H1 (cell line): ENCODE data around the gene IFIT2. TPM values are rescaled to one million over a fixed set of nuclear protein-coding genes. Genes with fewer than 3 reads are reported as not detected.

ENCODE experiments used
- CTCF ChIA-PET: fragments of 300-600 bp; sonication (Branson Sonifier 250); formaldehyde crosslinking; loops from one replicate; lab custom pipeline; 2021; ENCODE audit not compliant: partially characterized antibody; lab: Charles Lee
- POLR2A ChIA-PET: fragments of 300-600 bp; sonication (Branson Sonifier 250); formaldehyde crosslinking; loops from one replicate; lab custom pipeline; 2021; ENCODE audit warnings: inconsistent platforms; ENCODE audit not compliant: partially characterized antibody; lab: Charles Lee
- DNase-seq, 2 experiments: peaks; one replicate each; pipeline versions ENCODE4 v3.0.0 to v3.0.0-alpha.2; 2010 to 2022; ENCODE audit warnings: low spot score in 2 of 2, low read depth in 1 of 2, mixed read lengths in 1 of 2
- FAIRE-seq: peaks from 2 replicates; lab custom pipeline; 2011; peaks lifted over from hg19 to GRCh38; lab: Jason Lieb, UNC
- H2AFZ ChIP-seq: 2 replicates; pipeline ENCODE4 v1.8.1; 2012; ENCODE audit warnings: low read length, inconsistent platforms
- H2AK5ac ChIP-seq: 2 replicates; pipeline ENCODE4 v1.6.1; 2013; ENCODE audit warnings: low read depth, low read length
- H2BK120ac ChIP-seq: replicated peaks from 2 replicates; pipeline ENCODE3; 2013; ENCODE audit warnings: low read depth, low read length, inconsistent platforms
- H2BK12ac ChIP-seq: 2 replicates; pipeline ENCODE4 v1.6.1; 2013; ENCODE audit warnings: low read depth, low read length
- H2BK15ac ChIP-seq: 2 replicates; pipeline ENCODE4 v1.6.1; 2013; ENCODE audit warnings: low read length
- H2BK20ac ChIP-seq: 2 replicates; pipeline ENCODE4 v1.6.1; 2013; ENCODE audit warnings: low read length
- H2BK5ac ChIP-seq: 2 replicates; pipeline ENCODE4 v1.6.1; 2013; ENCODE audit warnings: low read depth, low read length
- H3K14ac ChIP-seq: 2 replicates; pipeline ENCODE4 v1.6.1; 2013; ENCODE audit warnings: inconsistent platforms; ENCODE audit not compliant: insufficient read length
- H3K18ac ChIP-seq: 2 replicates; pipeline ENCODE4 v1.6.1; 2013; ENCODE audit warnings: low read length; ENCODE audit errors: extremely low read depth
- H3K23ac ChIP-seq: 2 replicates; pipeline ENCODE4 v1.6.1; 2013; ENCODE audit warnings: inconsistent platforms; ENCODE audit not compliant: insufficient read length
- H3K23me2 ChIP-seq: 2 replicates; pipeline ENCODE4 v1.6.1; 2013; ENCODE audit warnings: low read depth, low read length
- H3K27ac ChIP-seq: 2 replicates; pipeline ENCODE4 v1.6.1; 2011; ENCODE audit warnings: low read depth, low read length, inconsistent platforms
- H3K27me3 ChIP-seq, 4 experiments: replicated peaks in 1 of 4; 1 replicate in 1 of 4; 2 replicates in 3 of 4; pipeline versions ENCODE4 v1.6.1 to v1.8.1; 2011 to 2013; ENCODE audit warnings: low read length in 3 of 4, mild to moderate bottlenecking in 3 of 4, inconsistent platforms in 2 of 4, mixed read lengths in 2 of 4, moderate library complexity in 1 of 4; ENCODE audit not compliant: control insufficient read depth in 3 of 4, insufficient read depth in 3 of 4; ENCODE audit errors: extremely low read depth in 1 of 4
- H3K36me3 ChIP-seq, 4 experiments: 2 replicates each; pipeline versions ENCODE4 v1.6.1 to v1.8.1; 2011 to 2013; ENCODE audit warnings: mild to moderate bottlenecking in 4 of 4, low read length in 3 of 4, moderate library complexity in 2 of 4, control low read depth in 1 of 4, inconsistent platforms in 1 of 4; ENCODE audit not compliant: insufficient read depth in 4 of 4, control insufficient read depth in 2 of 4
- H3K4ac ChIP-seq: replicated peaks from 2 replicates; pipeline ENCODE3; 2013; ENCODE audit warnings: low read length, low read depth, mixed read lengths, inconsistent platforms; ENCODE audit not compliant: insufficient read length
- H3K4me1 ChIP-seq, 4 experiments: replicated peaks in 1 of 4; 1 replicate in 1 of 4; 2 replicates in 3 of 4; pipeline versions ENCODE4 v1.6.1 to v1.8.1; 2011 to 2013; ENCODE audit warnings: low read length in 3 of 4, inconsistent platforms in 2 of 4, mixed read lengths in 1 of 4; ENCODE audit not compliant: insufficient read depth in 4 of 4, control insufficient read depth in 3 of 4
- H3K4me2 ChIP-seq, 2 experiments: 2 replicates each; pipeline versions ENCODE4 v1.6.1 to v1.8.1; 2011 to 2013; ENCODE audit warnings: low read depth in 2 of 2, low read length in 2 of 2, control low read depth in 1 of 2, inconsistent platforms in 1 of 2, mild to moderate bottlenecking in 1 of 2; ENCODE audit not compliant: insufficient read depth in 1 of 2
- H3K4me3 ChIP-seq, 4 experiments: fragments of 200-600, 300-600 bp in 1 of 4; sonication (generic), shearing (Covaris generic), sonication (Bioruptor Twin) in 1 of 4; 2 replicates each; pipeline versions ENCODE4 v1.5.1 to v1.8.1; 2011 to 2016; ENCODE audit warnings: low read length in 4 of 4, low read depth in 3 of 4, control low read depth in 2 of 4, inconsistent platforms in 2 of 4, mild to moderate bottlenecking in 2 of 4, mixed read lengths in 1 of 4, moderate library complexity in 1 of 4; ENCODE audit not compliant: insufficient read depth in 2 of 4; ENCODE audit errors: extremely low read depth in 1 of 4
- H3K56ac ChIP-seq: replicated peaks from 2 replicates; pipeline ENCODE3; 2013; ENCODE audit warnings: low read depth, mild to moderate bottlenecking, mixed read lengths, low read length, inconsistent platforms; ENCODE audit not compliant: insufficient read length
- H3K79me1 ChIP-seq: 2 replicates; pipeline ENCODE4 v1.6.1; 2013; ENCODE audit warnings: low read depth, low read length, control low read depth
- H3K79me2 ChIP-seq, 2 experiments: 2 replicates each; pipeline versions ENCODE4 v1.6.1 to v1.8.1; 2012 to 2013; ENCODE audit warnings: low read length in 2 of 2, mild to moderate bottlenecking in 2 of 2, inconsistent platforms in 1 of 2; ENCODE audit not compliant: insufficient read depth in 2 of 2, control insufficient read depth in 1 of 2
- H3K9ac ChIP-seq, 4 experiments: replicated peaks in 1 of 4; 1 replicate in 1 of 4; 2 replicates in 3 of 4; pipeline versions ENCODE4 v1.6.1 to v1.8.1; 2011 to 2013; ENCODE audit warnings: low read depth in 3 of 4, low read length in 3 of 4, control low read depth in 2 of 4, mild to moderate bottlenecking in 2 of 4, moderate library complexity in 2 of 4, inconsistent platforms in 1 of 4; ENCODE audit errors: extremely low read depth in 1 of 4
- H3K9me3 ChIP-seq, 2 experiments: 2 replicates each; pipeline versions ENCODE4 v1.6.1 to v1.8.1; 2012 to 2013; ENCODE audit warnings: mild to moderate bottlenecking in 2 of 2, moderate library complexity in 2 of 2, control low read depth in 1 of 2, inconsistent platforms in 1 of 2, low read depth in 1 of 2, low read length in 1 of 2, mixed read lengths in 1 of 2; ENCODE audit not compliant: insufficient read depth in 2 of 2
- H4K20me1 ChIP-seq, 2 experiments: replicated peaks in 1 of 2; 2 replicates each; pipeline versions ENCODE3 to v1.8.1; 2011 to 2013; ENCODE audit warnings: inconsistent platforms in 2 of 2, low read length in 2 of 2, mild to moderate bottlenecking in 1 of 2; ENCODE audit not compliant: insufficient read depth in 2 of 2, control insufficient read depth in 1 of 2
- H4K5ac ChIP-seq: 2 replicates; pipeline ENCODE4 v1.6.1; 2013; ENCODE audit warnings: low read length, low read depth, mixed read lengths, inconsistent platforms; ENCODE audit not compliant: insufficient read length
- H4K8ac ChIP-seq: 2 replicates; pipeline ENCODE4 v1.8.0; 2013; ENCODE audit warnings: mild to moderate bottlenecking, moderate library complexity, low read length, inconsistent platforms; ENCODE audit not compliant: insufficient read depth; ENCODE audit errors: extremely low read depth
- H4K91ac ChIP-seq: replicated peaks from 2 replicates; pipeline ENCODE3; 2013; ENCODE audit warnings: low read length, mixed read lengths, inconsistent platforms; ENCODE audit not compliant: insufficient read length
- CHD2 ChIP-seq: IDR thresholded peaks from 2 replicates; pipeline ENCODE4 v1.6.1; 2012; ENCODE audit warnings: low read length, improper control_type of control experiment
- EZH2 ChIP-seq: fragments of 200-600 bp; sonication (generic); IDR thresholded peaks from 2 replicates; pipeline ENCODE4 v1.7.1; 2012; ENCODE audit warnings: low read depth, mild to moderate bottlenecking, moderate library complexity, low read length, inconsistent platforms; ENCODE audit not compliant: severe bottlenecking
- GTF2F1 ChIP-seq: IDR thresholded peaks from 2 replicates; pipeline ENCODE4 v1.6.1; 2012; ENCODE audit warnings: low read depth, low read length, improper control_type of control experiment, borderline replicate concordance
- HDAC6 ChIP-seq: IDR thresholded peaks from one replicate; pipeline ENCODE4 v1.7.1; 2012; ENCODE audit warnings: low read depth, mild to moderate bottlenecking, inconsistent platforms, low read length, moderate library complexity
- KDM1A ChIP-seq: fragments of 200-600, 300-600 bp; sonication (generic); IDR thresholded peaks from 2 replicates; pipeline ENCODE4 v1.7.1; 2016; ENCODE audit warnings: mild to moderate bottlenecking, low read length, borderline replicate concordance
- KDM4A ChIP-seq: IDR thresholded peaks from one replicate; pipeline ENCODE4 v1.7.1; 2012; ENCODE audit warnings: low read depth, mild to moderate bottlenecking, moderate library complexity, low read length, inconsistent platforms; ENCODE audit not compliant: severe bottlenecking
- KDM5A ChIP-seq: fragments of 200-600 bp; IDR thresholded peaks from 2 replicates; pipeline ENCODE4 v1.7.1; 2012; ENCODE audit warnings: mild to moderate bottlenecking, low read length, inconsistent platforms, mixed read lengths
- RAD21 ChIP-seq, 2 experiments: IDR thresholded peaks in 1 of 2; conservative IDR thresholded peaks in 1 of 2; 2 replicates each; pipeline ENCODE4 v1.6.1; 2011; ENCODE audit warnings: low read depth in 2 of 2, low read length in 2 of 2, improper control_type of control experiment in 1 of 2, inconsistent platforms in 1 of 2, mild to moderate bottlenecking in 1 of 2, moderate library complexity in 1 of 2
- RFX5 ChIP-seq: IDR thresholded peaks from 2 replicates; pipeline ENCODE4 v1.6.1; 2011; ENCODE audit warnings: low read depth, low read length, improper control_type of control experiment, borderline replicate concordance
- SAP30 ChIP-seq: fragments of 300-600 bp; sonication (generic); IDR thresholded peaks from 2 replicates; pipeline ENCODE4 v1.7.1; 2012; ENCODE audit warnings: low read length, moderate library complexity, mild to moderate bottlenecking, inconsistent platforms; ENCODE audit not compliant: insufficient read depth, insufficient replicate concordance
- SIN3A ChIP-seq, 2 experiments: IDR thresholded peaks in 1 of 2; conservative IDR thresholded peaks in 1 of 2; 2 replicates each; pipeline ENCODE4 v1.6.1; 2011 to 2012; ENCODE audit warnings: low read length in 2 of 2, improper control_type of control experiment in 1 of 2, low read depth in 1 of 2, mild to moderate bottlenecking in 1 of 2
- USF2 ChIP-seq: IDR thresholded peaks from 2 replicates; pipeline ENCODE4 v1.6.1; 2011; ENCODE audit warnings: low read length, improper control_type of control experiment
- WGBS, 2 experiments: shearing (Covaris generic) in 1 of 2; methylation state at CpG; one replicate each; pipeline versions ENCODE4 v1.1.6 to v1.1.7; 2013 to 2015; ENCODE audit warnings: low lambda C conversion rate in 2 of 2, mixed read lengths in 2 of 2, inconsistent platforms in 1 of 2, low coverage in 1 of 2, missing lambda C conversion rate in 1 of 2; ENCODE audit not compliant: insufficient replicate concordance in 2 of 2, insufficient coverage in 1 of 2, insufficient read length in 1 of 2; ENCODE audit errors: extremely low coverage in 1 of 2, missing lambda C conversion rate in 1 of 2; 5-methylcytosine and 5-hydroxymethylcytosine counted together
- polyA plus RNA-seq, 7 experiments: library from polyadenylated mRNA; depleted of rRNA in 3 of 7; stranded (reverse) in 5 of 7; unstranded in 2 of 7; fragments of >200 nt in 5 of 7; fragments of 200-250 nt in 2 of 7; gene quantifications; 1 replicate in 5 of 7; 2 replicates in 1 of 7; 4 replicates in 1 of 7; pipeline versions ENCODE4 v1.2.1 to v1.2.3, GENCODE V29; 2011 to 2013; ENCODE audit warnings: missing spikeins in 2 of 7, mixed read lengths in 2 of 7
- total RNA-seq: library from RNA; stranded (reverse); fragmentation: NEBNext Ultra II Directional; extraction: Animal tissue kit (Norgen Biotek cat#: 25700); gene quantifications from 2 replicates; pipeline ENCODE4 v1.2.1, GENCODE V29; 2021

Gene IFIT2
- total and polyA plus RNA-seq, 2 of the 8 experiments (the other 6 are each of a cell fraction or from before 2014, with no cell fraction given), result 0.03 to 0.35 TPM

DNA sequence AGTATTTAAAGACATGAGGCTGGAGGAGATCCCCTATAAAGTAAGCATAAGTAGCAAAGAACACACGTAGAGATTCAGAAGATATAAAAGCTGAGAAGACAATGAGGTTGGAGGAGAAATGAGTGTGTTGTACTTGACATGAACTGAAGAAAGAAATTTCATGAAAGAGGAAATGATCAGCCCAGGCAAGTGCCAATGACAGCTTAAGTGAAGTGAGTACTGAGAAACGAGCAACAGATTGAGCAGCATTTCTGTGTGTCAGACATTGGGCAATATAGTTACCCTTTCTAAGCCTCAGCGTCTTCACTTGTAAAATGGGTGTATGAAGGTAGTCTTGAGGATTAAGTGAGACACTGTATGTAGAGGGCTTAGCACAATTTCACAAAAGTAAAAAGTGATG lies 45.5 kb upstream of the IFIT2 start:
- peaks cover 9 to 16% of the 10 kb centered on the region in 2 experiments for H3K9me3 ChIP-seq
- WGBS, 2 experiments, result 90% methylated on average over 3 of the region's 3 CpGs; no CpG with 5 or more reads in 1 of the 2 experiments
- TF ChIP-seq RFX5 (no peak), KDM1A (no peak), USF2 (no peak), EZH2 (no peak), RAD21 (IDR thresholded peaks at IDR 0.05 in 1 of 2, conservative IDR thresholded peaks at IDR 0.05 in 1 of 2; ENCODE audit: low read depth in 2 of 2, low read length in 2 of 2) (no peak), KDM4A (no peak), SAP30 (no peak), SIN3A (conservative IDR thresholded peaks at IDR 0.05 in 1 of 2, IDR thresholded peaks at IDR 0.05 in 1 of 2; ENCODE audit: low read depth in 1 of 2, low read length in 2 of 2) (no peak), KDM5A (no peak), GTF2F1 (no peak), HDAC6 (no peak), CHD2 (no peak)

More for the DNA sequence above, 45.5 kb upstream of the IFIT2 start:
- H3K79me1 ChIP-seq, result no peaks in the 10 kb centered on the region
- H3K14ac ChIP-seq, result no peak overlapping the region
- H3K4me3 ChIP-seq, result no peak overlapping the region
- no peak overlapping the region for H2BK12ac ChIP-seq
- no peak overlapping the region for H3K23ac ChIP-seq
- no peak overlapping the region for H4K91ac ChIP-seq
- no peak overlapping the region for H2BK120ac ChIP-seq
- ChIA-PET POLR2A (no interaction called here), CTCF (interaction anchor here (0.7 to 1.4 kb wide), 5 partner anchors 19 to 308 kb away, joined by 3 to 4 read pairs (median 3); partner anchors contain the start of gene IFIT5)
- no peak overlapping the region for H3K4me2 ChIP-seq
- H4K20me1 ChIP-seq, result no peaks in the 10 kb centered on the region
- H2AK5ac ChIP-seq, result no peak overlapping the region
- H4K5ac ChIP-seq, result no peak overlapping the region
- no peaks in the 10 kb centered on the region for H3K79me2 ChIP-seq
- peaks cover under 1% of the 10 kb centered on the region; the same call in 1 of the 2 replicates for H3K23me2 ChIP-seq
- FAIRE-seq (no peak), DNase-seq (no peak)
- no peak overlapping the region for H2BK20ac ChIP-seq
- no peak overlapping the region for H2AFZ ChIP-seq
- H4K8ac ChIP-seq, result no peak overlapping the region
- H3K56ac ChIP-seq, result no peak overlapping the region
- H3K4ac ChIP-seq, result no peak overlapping the region
- no peak overlapping the region for H3K27ac ChIP-seq
- H3K9ac ChIP-seq, result no peak overlapping the region
- no peak overlapping the region for H3K18ac ChIP-seq
- no peak overlapping the region for H2BK15ac ChIP-seq
- H2BK5ac ChIP-seq, result no peak overlapping the region
- no peaks in the 10 kb centered on the region for H3K36me3 ChIP-seq
- H3K27me3 ChIP-seq, result no peaks in the 10 kb centered on the region
- peaks cover 0 to 9% (median 4%) of the 10 kb centered on the region in 4 experiments; a peak in 6 of 7 replicates for H3K4me1 ChIP-seq
